ENCODE data around the gene NKX6-2.

DNA sequence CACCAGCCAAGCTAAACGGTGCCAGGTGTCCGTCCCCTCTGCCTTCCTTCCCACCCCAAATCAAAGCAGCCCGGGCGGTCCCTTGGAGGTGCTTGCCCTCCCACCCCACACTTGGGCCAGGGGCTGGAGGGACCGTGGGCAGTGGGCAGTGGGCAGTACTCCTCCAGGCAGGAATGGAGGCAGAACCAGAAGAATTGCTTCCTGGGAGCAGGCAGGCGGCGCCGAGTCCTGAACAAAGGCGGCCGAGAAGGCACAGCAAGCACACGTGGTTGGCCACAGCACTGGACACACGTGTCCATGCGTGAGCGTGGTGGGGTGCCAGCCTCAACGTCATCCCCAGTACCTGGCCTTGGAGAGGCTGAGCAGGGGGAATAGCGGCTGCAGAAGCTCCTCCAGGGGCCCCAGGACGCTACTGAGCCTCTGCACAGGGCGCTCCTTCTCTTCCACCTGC lies 48.4 kb upstream of the NKX6-2 start:
- TF ChIP-seq, protein P1, sequence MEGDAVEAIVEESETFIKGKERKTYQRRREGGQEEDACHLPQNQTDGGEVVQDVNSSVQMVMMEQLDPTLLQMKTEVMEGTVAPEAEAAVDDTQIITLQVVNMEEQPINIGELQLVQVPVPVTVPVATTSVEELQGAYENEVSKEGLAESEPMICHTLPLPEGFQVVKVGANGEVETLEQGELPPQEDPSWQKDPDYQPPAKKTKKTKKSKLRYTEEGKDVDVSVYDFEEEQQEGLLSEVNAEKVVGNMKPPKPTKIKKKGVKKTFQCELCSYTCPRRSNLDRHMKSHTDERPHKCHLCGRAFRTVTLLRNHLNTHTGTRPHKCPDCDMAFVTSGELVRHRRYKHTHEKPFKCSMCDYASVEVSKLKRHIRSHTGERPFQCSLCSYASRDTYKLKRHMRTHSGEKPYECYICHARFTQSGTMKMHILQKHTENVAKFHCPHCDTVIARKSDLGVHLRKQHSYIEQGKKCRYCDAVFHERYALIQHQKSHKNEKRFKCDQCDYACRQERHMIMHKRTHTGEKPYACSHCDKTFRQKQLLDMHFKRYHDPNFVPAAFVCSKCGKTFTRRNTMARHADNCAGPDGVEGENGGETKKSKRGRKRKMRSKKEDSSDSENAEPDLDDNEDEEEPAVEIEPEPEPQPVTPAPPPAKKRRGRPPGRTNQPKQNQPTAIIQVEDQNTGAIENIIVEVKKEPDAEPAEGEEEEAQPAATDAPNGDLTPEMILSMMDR (conservative IDR thresholded peaks at IDR 0.05) = no peak
- TF ChIP-seq ZFX (IDR thresholded peaks at IDR 0.05) = no peak

Data from C4-2B (cell line).